ENCODE data around the gene ENO1.
"Not testable (repeated sequence)": the region's sequence is repeated elsewhere in the genome, so short reads cannot be mapped to it uniquely, and the experiment has no call there.

Gene ENO1

DNA sequence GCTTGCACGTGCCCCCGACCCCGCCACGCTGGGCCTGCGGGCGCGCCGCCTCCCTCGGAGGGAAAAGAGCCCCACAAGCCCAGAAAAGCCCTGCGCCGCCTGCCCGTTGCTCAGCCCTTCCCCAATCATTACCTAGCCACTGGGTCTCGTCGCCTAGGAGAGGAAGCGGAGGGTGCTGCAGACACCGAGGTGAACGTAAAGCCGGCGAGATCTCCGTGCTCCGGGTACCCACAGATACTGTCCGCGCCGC lies at the start of gene ENO1:
Gene ENO1 (minus strand): TSS at position 239 of the 250 bp plus-strand sequence. CDS start 3,778 bp downstream, outside the sequence.
- no peak for DNase-seq (ENCODE audit: low read depth in 2 of 2)

DNA sequence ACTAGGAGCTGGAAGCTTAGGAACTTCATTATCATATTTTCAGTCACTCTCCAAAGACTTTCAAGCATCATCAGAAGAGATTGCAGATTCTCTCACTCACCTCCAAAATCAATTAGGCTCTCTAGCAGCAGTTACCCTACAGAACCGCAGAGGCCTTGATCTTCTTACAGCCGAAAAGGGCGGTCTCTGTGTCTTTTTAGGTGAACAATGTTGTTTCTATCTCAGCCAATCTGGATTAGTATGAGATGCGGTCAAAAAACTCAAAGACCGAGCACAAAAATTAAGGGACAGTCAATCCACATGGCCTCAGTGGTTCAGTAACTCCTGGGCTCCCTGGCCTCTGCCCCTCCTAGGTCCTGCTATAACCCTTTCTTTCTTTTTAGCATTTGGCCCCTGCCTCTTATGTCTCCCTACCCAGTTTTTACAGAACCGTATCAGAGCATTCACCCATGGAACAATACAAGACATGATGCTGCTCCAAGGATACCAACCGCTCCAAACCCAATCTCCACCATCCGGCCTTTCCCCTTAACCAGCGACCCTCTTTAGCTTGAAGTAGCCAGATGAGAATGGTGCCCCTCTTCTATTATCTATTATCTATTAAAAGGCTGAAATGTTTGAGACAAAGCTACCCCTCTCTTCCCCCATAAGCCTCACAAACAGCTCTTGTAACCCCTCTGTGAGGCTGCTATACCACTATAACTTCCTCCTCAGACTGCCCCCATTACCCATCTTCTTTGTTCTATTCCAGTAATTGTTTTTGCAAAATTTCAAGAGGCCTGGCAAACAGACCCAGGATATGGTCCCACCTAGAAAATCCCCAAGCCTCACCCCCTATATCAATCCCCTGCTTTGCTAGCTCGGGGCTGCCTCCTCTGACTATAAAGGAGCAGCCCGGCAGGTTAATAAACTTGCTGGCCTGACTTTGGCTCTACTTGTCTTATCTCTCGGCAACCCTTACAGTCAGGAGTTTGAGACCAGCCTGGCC lies 48.5 kb upstream of the ENO1 start:
- no peak for DNase-seq (ENCODE audit: low read depth in 2 of 2)

DNA sequence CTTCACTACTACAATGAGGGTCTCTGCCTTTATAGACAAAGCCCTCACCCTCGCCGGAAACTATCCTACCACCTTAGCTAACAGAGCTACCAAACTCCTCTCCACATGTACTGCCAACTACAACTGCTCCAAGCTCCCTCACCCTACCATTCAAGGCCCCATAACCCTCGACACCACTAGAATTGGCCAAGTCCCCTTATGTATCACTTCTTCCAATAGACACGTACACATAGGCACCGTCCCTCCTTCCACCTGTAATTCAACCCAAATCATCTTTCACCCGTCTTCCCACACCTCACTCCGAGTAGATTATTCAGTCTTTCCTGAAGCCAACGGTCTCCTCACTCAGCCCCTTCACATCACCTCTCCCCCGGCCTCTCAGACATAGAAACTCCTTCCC lies 47.5 kb upstream of the ENO1 start:
- no peak for DNase-seq (ENCODE audit: low read depth in 2 of 2)

DNA sequence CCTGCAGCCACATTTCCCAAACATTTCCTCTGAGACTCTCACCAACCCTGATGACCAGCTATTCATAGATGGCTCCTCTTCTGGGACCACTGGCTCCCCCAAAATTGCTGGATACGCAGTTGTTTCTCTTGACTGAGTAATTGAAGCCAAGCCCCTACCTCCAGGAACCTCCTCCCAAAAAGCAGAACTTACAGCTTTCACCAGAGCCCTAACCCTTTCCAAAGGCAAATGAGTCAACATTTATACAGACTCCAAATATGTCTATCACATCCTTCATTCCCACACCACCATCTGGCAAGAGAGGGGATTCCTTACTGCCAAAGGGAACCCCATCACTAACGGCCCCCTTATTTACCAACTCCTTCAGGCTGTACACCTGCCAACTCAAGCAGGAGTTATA lies 46.9 kb upstream of the ENO1 start:
- DNase-seq (ENCODE audit: low read depth in 2 of 2), result no peak

DNA sequence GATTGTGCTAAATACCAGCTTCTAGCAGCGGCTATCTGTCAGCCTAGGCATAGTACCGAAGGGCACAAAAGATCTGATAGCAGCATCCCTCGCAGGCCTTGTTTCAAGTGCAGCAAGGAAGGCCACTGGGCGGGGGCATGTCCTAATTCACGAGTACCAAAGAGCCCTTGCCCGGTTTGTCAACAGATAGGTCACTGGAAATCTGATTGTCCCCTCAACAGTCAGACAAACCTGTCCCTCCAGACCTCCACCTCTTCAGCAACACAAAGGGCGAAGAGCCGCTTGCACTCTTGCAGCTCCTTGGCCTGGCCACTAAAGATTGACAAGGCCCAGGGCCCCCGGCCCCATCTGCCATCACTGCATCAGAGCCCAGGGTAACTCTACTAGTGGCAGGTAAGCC lies 44.5 kb upstream of the ENO1 start:
- no peak for DNase-seq (ENCODE audit: low read depth in 2 of 2)

DNA sequence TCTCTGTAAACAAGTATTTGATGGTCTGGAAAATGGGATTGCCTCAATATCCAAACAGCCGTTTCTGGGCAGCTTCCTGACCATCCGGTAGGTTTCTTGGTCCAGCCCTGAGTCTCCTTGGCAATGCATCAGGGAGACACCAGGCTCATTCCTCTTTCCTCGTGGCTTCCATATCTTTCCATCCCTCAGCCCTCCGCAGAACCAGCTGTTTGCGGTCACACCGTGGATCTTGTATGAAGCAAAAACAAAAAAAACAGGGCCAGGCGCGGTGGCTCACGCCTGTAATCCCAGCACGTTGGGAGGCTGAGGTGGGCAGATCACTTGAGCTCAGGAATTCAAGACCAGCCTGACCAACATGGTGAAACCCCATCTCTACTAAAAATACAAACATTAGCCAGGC lies 39.0 kb upstream of the ENO1 start:
- not testable (repeated sequence) for DNase-seq (ENCODE audit: low read depth in 2 of 2)

DNA sequence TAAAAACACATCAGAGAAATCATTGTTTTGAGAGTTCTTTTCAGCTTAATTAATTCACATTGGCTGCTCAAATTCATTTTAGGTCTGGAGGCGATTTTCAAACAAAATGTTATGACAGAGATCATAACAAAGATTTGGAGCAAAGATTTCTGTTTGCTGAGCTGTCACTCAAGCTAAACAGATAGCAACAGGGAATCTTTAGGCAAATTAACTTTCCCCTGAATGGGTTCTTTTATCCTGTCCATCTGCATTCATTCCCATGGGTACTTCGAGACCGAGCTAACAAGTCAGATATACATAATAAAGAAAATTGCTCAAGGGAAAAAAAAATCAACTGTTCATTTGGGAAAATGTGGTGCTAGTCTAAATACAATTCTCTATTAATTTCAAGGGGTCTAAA lies 37.0 kb upstream of the ENO1 start:
- DNase-seq (ENCODE audit: low read depth in 2 of 2), result no peak

DNA sequence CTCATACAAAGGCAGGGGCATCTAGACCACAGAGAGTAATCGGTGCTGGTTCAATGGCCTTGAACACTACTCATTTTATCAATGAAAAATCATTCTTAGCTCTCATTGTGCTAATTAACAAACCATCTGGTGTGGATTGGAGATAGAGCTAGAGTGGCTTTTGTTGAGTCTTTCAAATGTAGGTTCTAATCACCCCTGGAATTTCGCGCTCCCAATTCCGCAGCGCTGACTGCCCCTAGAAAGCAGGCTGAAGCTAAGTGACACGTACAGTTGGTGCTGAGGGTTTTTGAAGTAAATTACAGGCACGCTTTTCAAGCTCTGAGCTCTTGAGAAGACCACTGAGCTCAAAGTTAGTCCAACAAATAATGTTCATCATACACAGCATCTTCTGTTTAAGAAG lies 36.0 kb upstream of the ENO1 start:
- DNase-seq (ENCODE audit: low read depth in 2 of 2), result no peak

DNA sequence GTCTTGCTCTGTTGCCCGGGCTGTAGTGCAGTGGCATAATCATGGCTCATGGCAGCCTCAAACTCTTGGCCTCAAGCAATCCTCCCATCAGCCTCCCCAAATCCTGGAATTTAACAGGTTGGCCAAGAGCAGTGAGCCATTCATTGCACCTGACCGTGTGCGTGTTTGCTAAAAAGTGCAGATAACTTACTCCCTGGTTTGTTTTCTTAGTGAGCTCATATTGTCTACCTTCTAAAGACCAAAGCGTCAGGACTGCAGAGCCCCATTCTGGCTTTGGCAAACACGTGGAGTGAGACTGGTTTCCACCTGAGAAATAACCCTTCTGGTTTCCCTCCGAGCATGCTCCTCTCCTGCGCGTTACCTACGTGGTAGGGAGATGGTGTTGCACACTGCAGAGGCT lies 35.0 kb upstream of the ENO1 start:
- DNase-seq (ENCODE audit: low read depth in 2 of 2), result no peak

DNA sequence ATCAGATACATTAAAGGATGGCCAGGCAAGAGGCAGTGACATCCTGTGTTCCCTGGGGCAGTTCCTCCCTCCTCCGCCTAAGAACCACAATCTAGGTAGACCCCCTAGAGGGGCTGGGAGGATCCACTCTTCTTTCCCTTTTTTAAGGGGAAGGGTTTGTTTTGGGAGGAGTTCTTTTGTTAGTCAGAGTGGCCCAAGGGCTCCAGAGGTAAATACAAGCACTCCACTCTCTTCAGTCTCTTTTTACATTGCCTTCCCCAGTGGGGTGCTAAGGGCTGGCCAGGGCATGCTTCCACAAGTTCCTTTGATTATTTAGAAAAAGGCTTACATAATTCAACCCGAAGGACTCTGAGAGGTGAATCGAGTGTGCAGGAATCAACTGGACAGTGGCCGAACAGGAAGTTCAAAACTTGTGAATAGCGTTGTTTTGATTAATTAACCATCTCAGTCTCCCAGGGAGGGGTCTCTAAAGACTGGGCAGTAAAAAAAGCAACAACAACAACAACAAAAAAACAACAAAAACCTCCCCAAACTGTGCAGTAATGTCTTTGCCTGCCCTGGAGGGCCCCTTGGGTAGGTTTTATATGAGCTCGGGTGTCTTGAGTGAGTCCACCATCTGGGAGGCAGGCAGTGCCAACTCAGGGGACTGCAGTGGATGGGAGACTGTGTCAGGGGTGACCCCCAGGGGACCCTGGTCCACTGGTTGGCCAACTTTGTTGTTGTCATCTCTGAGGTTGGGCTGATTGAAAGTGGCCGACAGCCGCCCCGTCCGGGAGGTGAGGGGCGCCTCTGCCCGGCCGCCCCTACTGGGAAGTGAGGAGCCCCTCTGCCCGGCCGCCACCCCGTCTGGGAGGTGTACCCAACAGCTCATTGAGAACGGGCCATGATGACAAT lies 33.2 kb upstream of the ENO1 start:
- DNase-seq (ENCODE audit: low read depth in 2 of 2), result no peak

DNA sequence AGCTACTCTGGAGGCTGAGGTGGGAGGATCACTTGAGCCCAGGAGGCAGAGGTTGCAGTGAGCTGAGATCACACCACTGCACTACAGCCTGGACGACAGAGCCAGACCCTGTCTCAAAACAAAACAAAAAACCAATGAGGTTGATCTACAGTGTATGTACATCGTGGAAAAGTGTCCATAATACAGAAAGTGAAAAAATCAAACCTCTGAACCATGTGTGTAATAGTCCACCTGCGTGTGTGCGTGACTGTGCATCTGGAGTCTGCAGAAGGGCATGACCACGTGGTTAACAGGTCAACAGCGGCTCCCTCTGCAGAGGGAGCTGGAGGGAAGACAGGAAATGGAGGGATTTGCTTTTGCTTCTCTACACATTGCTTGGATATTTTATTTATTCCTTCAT lies 32.4 kb upstream of the ENO1 start:
- no peak for DNase-seq (ENCODE audit: low read depth in 2 of 2)

DNA sequence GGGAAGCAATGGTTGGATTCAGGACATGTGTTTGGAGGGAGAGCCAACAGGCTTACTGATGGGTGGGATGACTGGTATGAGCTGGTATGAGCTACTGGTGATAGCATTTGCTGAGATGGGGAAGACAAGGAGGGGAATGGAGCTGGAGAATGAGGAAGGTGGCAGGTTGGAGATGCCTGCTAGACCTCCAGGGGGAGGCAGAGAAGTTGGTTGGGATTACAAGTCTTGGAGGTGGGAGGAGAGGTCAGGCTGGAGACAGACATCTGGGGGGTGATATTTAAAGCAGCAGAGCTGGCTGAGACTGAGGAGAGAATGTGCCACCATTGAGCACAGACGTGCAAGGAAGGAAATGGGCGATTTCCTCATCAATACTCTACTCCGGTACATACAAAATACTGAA lies 31.8 kb upstream of the ENO1 start:
- no peak for DNase-seq (ENCODE audit: low read depth in 2 of 2)

DNA sequence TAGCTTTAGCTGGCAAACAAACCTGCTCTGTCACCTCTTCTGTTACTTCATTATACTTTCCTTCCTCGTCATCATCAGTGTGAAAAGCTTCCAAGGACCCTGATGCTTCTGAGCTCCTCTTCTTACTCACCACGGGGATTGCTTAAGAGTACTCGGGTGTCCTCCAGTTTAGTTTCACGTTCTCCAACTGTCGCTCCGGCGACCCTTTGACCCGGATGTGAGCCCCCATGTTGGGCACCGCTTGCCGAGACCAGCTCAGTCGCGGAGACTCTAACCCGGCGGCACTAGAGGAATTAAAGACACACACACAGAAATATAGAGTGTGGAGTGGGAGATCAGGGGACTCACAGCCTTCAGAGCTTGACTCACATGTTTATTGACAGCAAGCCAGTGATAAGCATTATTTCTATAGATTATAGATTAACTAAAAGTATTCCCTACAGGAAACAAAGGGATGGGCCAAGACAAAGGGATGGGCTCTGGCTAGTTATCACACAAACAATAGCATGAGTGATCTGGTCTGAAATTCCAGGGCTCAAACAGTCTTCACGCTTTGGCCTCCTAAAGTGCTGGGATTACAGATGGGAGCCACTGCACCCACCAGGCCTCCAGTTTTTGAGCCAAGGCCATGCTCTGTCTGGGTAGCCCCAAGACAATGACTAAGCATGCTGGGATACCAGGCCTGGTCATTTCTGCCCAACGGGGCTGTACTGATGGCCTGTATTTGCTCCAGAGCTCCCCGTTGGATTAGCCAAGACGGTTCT lies 30.1 kb upstream of the ENO1 start:
- no peak for DNase-seq (ENCODE audit: low read depth in 2 of 2)

DNA sequence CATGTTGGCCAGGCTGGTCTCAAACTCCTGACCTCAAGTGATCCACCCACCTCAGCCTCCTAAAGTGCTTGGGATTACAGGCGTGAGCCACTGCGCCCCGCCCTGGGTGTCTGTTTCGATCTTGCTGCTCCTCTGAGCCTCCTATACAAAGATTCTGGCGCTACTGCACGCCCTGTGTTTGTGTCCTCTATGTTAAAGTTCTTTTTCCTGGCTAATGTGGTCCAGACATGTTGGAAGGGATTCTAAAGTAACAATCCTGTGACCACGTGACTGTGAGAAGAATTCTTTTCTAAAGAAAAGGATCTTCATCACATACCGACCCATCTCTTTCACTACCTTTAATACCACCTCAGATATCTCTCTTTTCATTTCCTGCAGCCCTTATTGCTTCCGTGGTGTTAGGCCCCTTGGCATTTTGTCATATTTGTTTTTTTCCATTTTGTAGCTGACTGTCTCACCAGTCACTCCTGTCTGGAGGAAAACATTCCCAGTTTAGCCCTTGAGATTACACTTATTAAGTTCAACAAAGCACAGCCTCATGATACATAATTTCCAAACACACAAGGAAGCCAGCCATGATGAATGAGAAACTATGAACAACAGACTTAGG lies 27.2 kb upstream of the ENO1 start:
- no peak for DNase-seq (ENCODE audit: low read depth in 2 of 2)

DNA sequence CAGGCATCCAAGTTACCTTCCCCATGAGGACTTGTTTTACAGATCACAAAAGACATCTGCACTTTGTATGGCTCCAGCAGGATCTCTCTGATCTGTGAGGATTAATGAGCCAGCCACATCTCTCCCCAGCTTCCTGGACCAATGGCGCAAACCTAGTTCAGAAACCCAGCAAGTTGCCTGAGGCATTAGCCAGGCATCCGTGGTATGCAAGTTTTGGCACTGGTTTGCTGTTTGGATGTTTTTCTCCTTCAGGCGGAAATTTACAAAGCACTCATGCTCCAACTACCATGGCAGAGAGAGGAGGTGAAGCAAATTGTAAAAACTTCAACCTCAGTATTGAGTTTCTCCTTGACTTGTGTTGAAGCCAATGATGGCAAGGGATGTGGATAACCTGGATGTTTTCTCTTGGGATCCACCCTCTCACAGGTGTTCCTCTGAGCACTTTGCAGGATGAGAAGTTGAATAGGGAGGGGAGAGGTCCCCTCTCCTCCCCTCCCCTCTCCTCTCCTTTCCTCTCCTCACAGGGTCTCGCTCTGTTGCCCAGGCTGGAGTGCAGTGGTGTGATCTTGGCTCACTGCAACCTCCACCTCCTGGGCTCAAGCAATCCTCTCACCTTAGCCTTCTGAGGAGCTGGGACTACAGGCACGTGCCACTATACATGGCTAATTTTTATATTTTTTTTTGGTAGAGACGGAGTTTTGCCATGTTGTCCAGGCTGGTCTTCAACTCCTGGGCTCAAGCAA lies 25.6 kb upstream of the ENO1 start:
- no peak for DNase-seq (ENCODE audit: low read depth in 2 of 2)

DNA sequence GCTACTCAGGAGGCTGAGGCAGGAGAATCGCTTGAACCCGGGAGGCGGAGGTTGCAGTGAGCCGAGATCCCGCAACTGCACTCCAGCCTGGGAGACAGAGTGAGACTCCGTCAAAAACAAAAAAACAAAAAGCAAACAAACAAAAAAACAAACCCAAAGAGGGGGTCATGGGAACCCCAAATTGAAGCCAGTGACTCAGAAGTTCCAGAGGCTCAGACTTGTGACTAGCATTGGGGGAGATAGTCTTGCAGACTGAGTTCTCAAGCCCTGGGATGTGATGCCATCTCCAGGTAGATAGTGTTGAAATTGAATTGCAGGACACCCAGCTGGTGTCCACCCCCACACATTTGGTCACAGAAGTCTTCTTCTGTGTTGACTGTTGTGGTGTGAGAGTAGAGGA lies 24.9 kb upstream of the ENO1 start:
- DNase-seq (ENCODE audit: low read depth in 2 of 2), result no peak

DNA sequence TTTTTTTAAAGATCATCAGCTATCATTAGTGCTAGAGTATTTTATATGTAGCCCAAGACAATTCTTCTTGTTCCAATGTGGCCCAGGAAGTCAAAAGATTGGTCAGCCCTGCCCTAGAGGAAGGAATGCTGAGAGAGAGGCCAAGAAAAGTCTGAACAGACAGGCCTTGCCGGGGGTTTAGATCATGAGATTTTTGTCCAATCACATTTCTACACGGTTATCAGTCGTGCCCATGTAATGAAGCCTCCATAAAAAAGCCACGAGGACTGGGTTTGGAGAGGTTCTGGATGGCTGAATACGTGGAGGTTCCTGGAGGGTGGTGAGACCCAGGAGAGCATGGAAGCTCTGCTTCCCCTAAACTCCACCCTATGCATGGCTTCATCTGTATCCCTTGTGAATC lies 24.3 kb upstream of the ENO1 start:
- DNase-seq (ENCODE audit: low read depth in 2 of 2), result no peak

DNA sequence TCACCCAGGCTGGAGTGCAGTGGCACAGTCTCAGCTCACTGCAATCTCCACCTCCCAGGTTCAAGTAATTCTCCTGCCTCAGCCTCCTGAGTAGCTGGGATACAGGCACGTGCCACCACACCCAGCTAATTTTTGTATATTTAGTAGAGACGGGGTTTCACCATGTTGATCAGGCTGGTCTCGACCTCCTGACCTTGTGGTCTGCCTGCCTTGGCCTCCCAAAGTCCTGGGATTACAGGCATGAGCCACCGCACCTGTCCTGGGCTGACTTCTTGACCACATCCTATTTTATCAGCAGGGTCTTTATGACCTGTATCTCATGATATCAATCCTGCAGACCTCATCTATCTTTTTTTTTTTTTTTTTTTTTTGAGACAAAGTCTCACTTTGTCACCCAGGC lies 22.2 kb upstream of the ENO1 start:
- DNase-seq (ENCODE audit: low read depth in 2 of 2), result not testable (repeated sequence)

DNA sequence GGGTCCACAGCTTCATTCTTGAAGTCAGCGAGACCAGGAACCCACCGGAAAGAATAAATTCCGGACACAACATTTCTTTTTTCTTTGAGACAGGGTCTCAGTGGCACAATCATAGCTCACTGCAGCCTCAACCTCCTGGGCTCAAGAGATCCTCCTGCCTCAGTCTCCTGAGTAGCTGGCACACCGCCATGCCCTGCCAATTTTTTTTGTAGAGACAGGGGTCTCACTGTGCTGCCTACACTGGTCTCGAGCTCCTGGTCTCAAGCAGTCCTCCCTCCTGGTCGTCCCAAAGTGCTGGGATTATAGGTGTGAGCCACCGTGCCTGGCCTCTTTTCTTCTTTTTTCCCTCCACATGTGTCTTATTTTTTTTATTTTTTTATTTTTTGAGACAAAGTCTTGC lies 20.6 kb upstream of the ENO1 start:
- no peak for DNase-seq (ENCODE audit: low read depth in 2 of 2)

DNA sequence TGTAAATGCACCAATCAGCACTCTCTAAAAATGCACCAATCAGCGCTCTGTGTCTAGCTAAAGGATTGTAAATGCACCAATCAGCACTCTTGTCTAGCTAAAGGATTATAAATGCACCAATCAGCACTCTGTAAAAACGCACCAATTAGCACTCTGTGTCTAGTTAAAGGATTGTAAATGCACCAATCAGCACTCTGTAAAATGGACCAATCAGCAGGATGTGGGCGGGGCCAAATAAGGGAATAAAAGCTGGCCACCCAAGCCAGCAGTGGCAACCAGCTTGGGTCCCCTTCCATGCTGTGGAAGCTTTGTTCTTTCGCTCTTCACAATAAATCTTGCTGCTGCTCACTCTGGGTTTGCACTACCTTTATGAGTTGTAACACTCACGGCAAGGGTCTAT lies 19.9 kb upstream of the ENO1 start:
- DNase-seq (ENCODE audit: low read depth in 2 of 2), result not testable (repeated sequence)

DNA sequence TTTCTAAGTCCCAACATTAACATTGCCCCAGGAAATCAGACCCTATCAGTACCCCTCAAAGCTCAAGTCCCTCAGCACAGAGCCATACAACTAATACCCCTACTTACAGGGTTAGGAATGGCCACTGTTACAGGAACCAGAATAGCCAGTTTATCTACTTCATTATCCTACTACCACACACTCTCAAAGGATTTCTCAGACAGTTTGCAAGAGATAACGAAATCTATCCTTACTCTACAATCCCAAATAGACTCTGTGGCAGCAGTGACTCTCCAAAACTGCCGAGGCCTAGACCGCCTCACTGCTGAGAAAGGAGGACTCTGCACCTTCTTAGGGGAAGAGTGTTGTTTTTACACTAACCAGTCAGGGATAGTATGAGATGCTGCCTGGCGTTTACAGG lies 19.0 kb upstream of the ENO1 start:
- not testable (repeated sequence) for DNase-seq (ENCODE audit: low read depth in 2 of 2)

Data from activated CD4-positive, alpha-beta T cell treated with anti-CD3 and anti-CD28 coated beads for 24 hours (primary cell).